ENCODE data around the gene ACVRL1.
A peak's percentile ranks its signal among the peaks of the same experiment; 100 is the strongest.
"Not testable (repeated sequence)": the region's sequence is repeated elsewhere in the genome, so short reads cannot be mapped to it uniquely, and the experiment has no call there.

The ACVRL1 gene

DNA sequence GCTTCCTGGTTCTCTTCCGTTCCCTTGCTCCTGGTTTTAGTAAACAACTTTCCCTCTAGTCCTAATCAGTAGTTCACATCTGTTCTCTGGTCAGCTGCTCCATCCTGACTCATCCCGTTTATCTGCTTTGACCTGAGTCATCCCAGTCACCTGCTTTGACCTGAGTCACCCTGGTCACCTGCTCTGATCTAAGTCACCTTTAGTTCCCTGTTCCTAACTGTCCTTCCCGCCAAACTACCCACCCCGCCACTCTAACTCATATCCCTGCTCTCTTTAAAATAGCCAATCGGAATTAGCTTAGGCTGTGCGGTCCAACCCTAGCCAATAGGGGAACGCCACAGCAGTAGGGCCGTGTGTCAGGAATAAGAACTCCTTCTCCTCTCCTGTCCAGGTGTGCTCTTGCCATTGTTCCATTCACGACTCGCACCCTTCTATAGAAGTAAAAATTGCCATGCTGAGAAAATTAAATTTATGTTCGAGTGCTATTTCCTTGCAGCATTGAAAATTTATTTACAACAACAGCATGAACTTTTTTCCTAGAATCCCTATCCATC, 22.6 kb upstream of the ACVRL1 start:
- no peak for TF ChIP-seq ZC3H10 (CRISPR knock-in tag; IDR thresholded peaks at IDR 0.05)
- TF ChIP-seq ZNF70 (CRISPR knock-in tag; IDR thresholded peaks at IDR 0.05), result no peak
- TF ChIP-seq OSR1 (CRISPR knock-in tag; IDR thresholded peaks at IDR 0.05), result no peak
- TF ChIP-seq BACH2 (CRISPR knock-in tag; IDR thresholded peaks at IDR 0.05; ENCODE audit: borderline replicate concordance), result no peak
- TF ChIP-seq CSDC2 (CRISPR knock-in tag; IDR thresholded peaks at IDR 0.05), result no peak
- TF ChIP-seq, protein P1, sequence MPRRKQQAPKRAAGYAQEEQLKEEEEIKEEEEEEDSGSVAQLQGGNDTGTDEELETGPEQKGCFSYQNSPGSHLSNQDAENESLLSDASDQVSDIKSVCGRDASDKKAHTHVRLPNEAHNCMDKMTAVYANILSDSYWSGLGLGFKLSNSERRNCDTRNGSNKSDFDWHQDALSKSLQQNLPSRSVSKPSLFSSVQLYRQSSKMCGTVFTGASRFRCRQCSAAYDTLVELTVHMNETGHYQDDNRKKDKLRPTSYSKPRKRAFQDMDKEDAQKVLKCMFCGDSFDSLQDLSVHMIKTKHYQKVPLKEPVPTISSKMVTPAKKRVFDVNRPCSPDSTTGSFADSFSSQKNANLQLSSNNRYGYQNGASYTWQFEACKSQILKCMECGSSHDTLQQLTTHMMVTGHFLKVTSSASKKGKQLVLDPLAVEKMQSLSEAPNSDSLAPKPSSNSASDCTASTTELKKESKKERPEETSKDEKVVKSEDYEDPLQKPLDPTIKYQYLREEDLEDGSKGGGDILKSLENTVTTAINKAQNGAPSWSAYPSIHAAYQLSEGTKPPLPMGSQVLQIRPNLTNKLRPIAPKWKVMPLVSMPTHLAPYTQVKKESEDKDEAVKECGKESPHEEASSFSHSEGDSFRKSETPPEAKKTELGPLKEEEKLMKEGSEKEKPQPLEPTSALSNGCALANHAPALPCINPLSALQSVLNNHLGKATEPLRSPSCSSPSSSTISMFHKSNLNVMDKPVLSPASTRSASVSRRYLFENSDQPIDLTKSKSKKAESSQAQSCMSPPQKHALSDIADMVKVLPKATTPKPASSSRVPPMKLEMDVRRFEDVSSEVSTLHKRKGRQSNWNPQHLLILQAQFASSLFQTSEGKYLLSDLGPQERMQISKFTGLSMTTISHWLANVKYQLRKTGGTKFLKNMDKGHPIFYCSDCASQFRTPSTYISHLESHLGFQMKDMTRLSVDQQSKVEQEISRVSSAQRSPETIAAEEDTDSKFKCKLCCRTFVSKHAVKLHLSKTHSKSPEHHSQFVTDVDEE (CRISPR knock-in tag; IDR thresholded peaks at IDR 0.05), result no peak
- no peak for TF ChIP-seq GLIS3 (CRISPR knock-in tag; IDR thresholded peaks at IDR 0.05)
- no peak for TF ChIP-seq ZFP30 (CRISPR knock-in tag; IDR thresholded peaks at IDR 0.05)
- TF ChIP-seq SNAI2 (CRISPR knock-in tag; IDR thresholded peaks at IDR 0.05), result no peak
- TF ChIP-seq ISL1 (CRISPR knock-in tag; IDR thresholded peaks at IDR 0.05), result no peak
- TF ChIP-seq, protein P2, sequence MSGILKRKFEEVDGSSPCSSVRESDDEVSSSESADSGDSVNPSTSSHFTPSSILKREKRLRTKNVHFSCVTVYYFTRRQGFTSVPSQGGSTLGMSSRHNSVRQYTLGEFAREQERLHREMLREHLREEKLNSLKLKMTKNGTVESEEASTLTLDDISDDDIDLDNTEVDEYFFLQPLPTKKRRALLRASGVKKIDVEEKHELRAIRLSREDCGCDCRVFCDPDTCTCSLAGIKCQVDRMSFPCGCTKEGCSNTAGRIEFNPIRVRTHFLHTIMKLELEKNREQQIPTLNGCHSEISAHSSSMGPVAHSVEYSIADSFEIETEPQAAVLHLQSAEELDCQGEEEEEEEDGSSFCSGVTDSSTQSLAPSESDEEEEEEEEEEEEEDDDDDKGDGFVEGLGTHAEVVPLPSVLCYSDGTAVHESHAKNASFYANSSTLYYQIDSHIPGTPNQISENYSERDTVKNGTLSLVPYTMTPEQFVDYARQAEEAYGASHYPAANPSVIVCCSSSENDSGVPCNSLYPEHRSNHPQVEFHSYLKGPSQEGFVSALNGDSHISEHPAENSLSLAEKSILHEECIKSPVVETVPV (CRISPR knock-in tag; IDR thresholded peaks at IDR 0.05), result no peak
- no peak for TF ChIP-seq TCF4 (CRISPR knock-in tag; IDR thresholded peaks at IDR 0.05; ENCODE audit: borderline replicate concordance)
- no peak for TF ChIP-seq TOX (CRISPR knock-in tag; IDR thresholded peaks at IDR 0.05; ENCODE audit: borderline replicate concordance)
- no peak for TF ChIP-seq PPARA (CRISPR knock-in tag; IDR thresholded peaks at IDR 0.05; ENCODE audit: borderline replicate concordance)
- TF ChIP-seq, protein P3, sequence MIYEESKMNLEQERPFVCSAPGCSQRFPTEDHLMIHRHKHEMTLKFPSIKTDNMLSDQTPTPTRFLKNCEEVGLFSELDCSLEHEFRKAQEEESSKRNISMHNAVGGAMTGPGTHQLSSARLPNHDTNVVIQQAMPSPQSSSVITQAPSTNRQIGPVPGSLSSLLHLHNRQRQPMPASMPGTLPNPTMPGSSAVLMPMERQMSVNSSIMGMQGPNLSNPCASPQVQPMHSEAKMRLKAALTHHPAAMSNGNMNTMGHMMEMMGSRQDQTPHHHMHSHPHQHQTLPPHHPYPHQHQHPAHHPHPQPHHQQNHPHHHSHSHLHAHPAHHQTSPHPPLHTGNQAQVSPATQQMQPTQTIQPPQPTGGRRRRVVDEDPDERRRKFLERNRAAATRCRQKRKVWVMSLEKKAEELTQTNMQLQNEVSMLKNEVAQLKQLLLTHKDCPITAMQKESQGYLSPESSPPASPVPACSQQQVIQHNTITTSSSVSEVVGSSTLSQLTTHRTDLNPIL (CRISPR knock-in tag; IDR thresholded peaks at IDR 0.05; ENCODE audit: low read depth), result no peak
- TF ChIP-seq RARB (CRISPR knock-in tag; IDR thresholded peaks at IDR 0.05), result no peak
- no peak for TF ChIP-seq ZNF8 (CRISPR knock-in tag; IDR thresholded peaks at IDR 0.05)
- no peak for TF ChIP-seq ESRRG (CRISPR knock-in tag; IDR thresholded peaks at IDR 0.05)
- ATAC-seq, result no peak

DNA sequence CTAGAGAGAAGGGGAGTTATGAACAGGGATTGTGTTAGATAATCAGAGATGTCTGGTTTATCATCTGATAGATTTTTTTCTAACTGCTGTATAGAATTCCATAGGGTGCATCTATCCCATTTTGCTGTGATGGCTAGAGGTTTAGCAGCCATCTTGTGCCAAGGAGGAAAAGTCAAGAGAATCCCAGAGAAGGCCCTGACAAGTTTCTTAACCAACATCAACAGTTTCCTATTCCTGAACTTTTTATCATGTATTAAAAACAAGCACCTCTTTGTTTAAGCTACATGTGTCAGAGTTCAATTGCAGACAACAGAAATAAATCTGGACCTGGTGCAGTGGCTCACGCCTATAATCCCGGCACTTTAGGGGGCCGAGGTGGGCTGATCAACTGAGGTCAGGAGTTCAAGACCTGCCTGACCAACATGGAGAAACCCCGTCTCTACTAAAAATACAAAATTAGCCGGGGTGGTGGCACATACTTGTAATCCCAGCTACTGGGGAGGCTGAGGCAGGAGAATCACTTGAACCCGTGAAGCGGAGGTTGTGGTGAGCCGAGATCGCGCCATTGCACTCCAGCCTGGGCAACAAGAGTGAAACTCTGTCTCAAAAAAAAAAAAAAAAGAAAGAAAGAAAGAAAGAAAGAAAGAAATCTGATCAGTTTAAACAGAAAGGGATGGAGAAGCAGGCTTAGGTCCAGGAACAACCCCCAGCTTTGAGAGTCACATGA, 21.8 kb upstream of the ACVRL1 start:
- not testable (repeated sequence) for ATAC-seq

DNA sequence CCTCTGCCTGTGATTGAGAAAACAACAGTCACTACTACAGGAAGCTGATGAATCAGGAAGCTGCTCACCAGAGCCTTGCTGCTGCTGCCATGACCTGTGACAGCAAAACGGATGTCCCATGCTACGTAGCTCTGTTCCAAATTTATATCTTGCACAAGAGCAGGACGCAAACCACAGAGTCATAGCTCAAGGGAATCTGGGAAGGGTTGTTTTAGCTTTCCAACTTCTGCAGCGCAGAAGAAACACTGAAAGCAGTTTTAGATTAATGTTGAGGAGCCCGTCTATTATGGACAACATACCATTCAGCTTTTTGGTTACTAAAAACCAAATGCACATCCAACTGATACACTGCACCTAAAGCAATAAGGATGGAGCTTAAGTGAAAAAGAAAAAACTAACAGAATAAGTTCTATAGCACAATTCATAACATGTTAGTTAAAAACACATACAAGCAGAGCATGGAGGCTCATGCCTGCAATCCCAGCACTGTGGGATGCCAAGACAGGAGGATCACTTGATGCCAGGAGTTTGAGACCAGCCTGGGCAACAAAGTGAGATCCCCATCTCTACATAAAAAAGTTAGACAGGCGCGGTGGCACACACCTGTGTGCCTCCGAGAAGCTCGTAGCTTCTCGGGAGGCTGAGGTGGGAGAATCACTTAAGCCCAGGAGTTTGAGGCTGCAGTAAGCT, 21.1 kb upstream of the ACVRL1 start:
- TF ChIP-seq, protein P3 (CRISPR knock-in tag; IDR thresholded peaks at IDR 0.05; ENCODE audit: low read depth), result no peak
- TF ChIP-seq SNAI2 (CRISPR knock-in tag; IDR thresholded peaks at IDR 0.05) (no peak), ZC3H10 (CRISPR knock-in tag; IDR thresholded peaks at IDR 0.05) (no peak), ZNF8 (CRISPR knock-in tag; IDR thresholded peaks at IDR 0.05) (no peak), ARNTL (CRISPR knock-in tag; IDR thresholded peaks at IDR 0.05; ENCODE audit: borderline replicate concordance, low read depth) (no peak), ZFP30 (CRISPR knock-in tag; IDR thresholded peaks at IDR 0.05) (no peak)
- ATAC-seq, result peak; percentile 69
